Inferior parietal cortex (tissue), 1 donor: Measurements from ENCODE around the gene DAB2.
"Not testable (repeated sequence)": the region's sequence is repeated elsewhere in the genome, so short reads cannot be mapped to it uniquely, and the experiment has no call there.

Experiments used
- DNase-seq: peaks from one replicate; pipeline ENCODE4 v3.0.0-alpha.2; 2016; ENCODE audit errors: extremely low spot score

DAB2 gene

DNA sequence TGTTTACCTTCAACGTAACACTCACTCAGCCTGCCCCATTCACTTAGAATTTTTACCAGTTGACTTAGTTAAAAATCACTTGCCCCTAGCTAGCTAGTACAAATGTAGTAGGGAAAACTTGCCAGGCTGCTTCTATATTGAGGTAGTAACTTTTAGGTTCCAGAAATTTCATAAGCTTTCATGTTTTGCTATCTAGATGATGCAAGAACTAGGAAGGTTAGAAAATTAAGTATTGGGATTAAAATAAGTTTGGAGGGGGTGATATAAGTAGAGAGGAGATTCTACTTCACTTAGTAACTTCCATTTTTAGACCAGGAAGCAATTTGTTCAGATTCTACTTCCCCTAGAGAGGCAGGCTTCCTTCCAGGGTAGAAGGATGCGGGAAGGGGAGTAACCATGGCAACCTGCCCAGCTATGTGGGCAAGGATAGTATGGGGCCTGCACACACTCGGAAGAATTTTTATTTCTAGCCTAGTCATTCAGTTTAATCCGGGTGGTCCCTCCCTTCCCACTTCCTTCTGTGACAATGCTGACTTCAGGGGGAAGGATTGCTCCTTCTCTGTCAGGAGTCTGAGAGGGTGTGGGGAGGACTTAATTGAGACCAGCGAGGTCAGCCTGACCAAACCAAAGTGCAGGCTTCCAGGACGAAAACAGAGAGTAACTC lies 4.2 kb downstream of the DAB2 start:
- DNase-seq = no peak

DNA sequence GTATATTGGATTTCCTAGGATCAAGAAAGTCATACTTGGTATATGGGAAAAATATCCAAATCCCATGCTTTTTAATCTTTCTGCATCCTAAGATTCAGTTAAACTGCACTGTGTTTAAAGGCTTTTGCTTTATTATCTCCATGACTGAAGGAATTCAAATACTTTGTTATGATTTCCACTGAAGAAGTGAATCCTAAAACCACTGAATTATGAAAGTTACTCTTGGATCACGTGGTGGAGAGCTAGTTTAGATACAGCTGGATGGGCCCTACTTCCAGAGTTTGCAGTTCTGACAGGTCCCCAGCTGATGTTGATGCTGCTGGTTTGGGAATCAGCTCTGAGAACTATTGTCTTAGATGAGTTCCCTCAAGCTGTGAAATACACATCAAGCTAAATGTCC lies 5.0 kb downstream of the DAB2 start:
- DNase-seq = no peak

DNA sequence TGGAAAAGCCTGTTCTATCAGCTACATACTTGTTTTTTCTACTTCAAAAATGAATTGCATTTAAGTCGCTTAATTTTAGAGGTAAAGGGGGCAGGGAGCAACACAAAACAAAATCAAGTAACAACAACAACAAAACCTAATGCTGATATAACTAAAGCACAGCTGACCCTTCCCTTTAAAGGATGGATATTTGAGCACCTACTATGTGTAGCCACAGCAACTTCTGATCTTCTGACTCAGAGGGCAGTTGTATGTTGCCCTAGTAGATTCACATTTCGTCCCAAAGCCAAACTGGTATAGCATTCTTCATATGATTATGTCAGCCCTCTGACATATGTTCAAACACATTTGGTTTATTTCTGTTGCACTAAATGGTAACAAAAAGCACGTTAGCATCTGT lies 6.8 kb downstream of the DAB2 start:
- DNase-seq = no peak

DNA sequence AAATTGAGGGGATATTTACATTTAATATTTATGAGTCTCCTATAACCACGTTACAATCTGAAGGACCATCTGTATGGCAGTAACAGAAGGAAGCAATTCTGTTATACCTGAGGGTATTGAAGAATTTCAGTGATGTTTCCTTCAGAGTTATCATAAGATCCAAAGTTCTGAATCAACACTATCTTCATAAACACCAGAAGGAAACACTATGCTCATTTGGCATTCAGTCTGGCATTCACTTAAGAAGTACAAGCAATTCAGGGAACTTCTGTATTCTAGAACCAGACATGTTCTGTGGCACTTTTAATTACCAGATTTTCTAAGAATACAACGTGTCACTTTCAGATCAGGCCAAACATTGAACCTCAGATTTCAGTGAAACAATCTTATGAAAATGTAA lies 9.6 kb downstream of the DAB2 start:
- no peak for DNase-seq

DNA sequence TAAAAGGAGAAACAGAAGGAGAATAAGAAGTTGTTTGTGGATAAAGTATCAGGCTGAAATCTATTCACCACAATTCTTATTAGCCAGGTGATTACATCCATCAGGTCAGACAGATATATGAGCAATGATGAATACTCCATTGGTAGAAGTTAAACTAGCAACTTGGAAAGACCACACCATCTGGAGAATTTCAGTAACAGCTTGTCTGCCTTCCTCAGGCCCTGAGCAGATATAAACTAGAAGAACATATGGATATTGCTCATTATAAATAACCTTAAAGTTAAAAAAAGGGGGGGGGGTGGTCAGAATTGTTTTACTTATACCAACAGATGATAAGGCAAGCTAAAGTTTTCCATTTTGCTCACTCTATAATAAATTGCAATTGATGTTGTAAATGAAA lies 10.4 kb downstream of the DAB2 start:
- no peak for DNase-seq

DNA sequence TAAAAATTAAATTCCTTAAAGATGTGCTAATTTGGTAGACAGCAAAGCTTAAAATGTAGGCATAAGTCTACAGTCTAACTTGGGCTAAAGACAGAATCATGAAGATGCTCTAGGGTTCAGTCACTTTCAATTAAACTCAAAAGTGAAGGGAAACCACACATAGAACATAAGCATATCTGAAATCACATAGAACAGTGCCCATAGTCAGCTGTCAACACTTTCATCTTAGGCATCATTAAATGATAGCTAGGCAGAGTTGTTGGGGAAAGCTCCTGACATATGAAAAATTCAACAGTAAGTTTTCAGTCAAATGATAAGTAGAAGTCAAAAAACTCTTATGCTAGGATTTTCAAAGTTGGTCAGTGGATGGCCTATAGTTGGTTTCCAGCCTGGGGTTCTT lies 11.0 kb downstream of the DAB2 start:
- no peak for DNase-seq

DNA sequence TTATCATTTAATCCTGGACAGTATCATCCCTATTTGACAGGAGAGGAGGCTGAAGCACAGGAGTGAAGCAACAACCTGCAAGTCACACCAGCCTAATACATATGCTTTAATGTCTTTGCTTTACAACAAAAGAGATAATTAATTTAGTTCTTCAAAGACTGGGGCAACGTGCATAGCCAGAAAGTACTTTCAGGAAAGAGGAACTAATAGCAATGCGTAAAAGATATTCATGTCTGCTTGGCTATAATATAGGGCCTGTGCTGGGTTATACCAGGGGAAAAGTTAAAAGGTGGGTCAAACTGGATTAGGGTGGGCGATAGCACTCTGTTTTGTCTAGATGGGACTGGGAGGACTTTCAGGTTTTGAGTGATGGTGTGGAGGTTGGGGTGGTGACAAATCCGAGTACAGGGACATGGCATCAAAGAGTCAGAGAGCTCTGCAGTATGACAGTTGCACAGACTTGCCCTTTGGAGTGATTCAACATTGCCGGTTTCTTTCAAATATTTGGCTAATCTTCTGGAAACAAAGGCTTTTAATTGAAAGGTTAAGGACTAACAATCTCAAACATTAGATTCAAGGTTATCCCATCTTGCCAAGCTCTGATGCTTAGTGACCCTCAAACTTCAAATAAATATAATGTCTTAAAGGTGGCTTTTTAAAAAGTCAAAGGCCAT lies 11.9 kb downstream of the DAB2 start:
- DNase-seq = no peak

DNA sequence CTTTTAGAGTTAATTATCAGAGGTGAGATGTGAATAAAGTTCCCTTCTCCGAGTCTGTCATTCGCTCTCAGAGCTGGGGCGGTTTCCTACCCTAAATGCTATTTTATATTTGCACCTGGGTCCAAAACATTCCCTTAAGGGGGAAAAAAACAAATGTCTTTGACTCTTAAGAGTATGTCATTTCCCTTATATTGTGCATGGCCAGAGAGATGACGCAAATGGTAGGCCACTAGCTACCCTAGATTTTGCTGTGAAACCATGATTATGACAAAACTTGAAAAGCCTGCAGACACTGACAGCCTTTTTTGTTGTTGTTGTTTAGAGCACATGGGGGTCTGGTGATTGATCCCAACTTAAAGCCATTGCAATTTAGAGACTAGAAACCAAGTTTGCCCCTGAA lies 12.8 kb downstream of the DAB2 start:
- DNase-seq = no peak

DNA sequence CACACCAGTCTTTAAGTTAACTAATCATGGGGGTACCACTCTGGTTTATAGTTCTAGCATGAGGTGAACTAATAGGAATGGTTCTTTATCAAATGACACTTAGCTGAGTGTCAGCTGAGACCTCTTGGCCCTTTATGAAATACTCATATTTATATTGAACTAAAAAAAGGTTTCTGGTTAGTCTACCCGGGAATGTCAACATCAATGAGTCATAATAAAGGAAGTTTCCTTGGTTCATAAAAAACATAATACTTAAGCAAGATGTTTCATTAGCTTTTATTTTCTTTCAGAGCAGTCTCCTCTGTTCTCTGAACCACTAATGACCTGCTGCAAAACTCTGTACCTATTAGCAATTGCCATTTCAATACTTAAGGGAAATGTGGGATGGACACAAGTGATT lies 13.7 kb downstream of the DAB2 start:
- no peak for DNase-seq

DNA sequence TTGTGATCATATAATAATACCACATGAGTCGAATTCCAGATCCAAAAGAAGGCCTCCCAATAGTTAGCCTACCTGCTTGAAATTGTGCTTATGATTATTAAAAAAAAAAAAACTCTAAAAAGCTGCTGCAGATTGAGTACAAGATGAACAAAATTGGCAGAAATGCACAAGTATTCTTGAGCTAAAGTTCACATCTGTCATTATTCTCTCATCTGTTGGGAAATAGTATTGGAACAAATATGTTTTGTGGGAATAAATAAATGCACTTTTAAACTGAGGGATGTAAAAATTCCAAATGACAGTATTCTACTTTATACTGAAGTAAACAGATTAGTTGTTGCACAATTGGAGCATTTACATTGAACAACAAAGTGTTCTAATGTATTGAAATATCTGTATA lies 15.7 kb downstream of the DAB2 start:
- no peak for DNase-seq

DNA sequence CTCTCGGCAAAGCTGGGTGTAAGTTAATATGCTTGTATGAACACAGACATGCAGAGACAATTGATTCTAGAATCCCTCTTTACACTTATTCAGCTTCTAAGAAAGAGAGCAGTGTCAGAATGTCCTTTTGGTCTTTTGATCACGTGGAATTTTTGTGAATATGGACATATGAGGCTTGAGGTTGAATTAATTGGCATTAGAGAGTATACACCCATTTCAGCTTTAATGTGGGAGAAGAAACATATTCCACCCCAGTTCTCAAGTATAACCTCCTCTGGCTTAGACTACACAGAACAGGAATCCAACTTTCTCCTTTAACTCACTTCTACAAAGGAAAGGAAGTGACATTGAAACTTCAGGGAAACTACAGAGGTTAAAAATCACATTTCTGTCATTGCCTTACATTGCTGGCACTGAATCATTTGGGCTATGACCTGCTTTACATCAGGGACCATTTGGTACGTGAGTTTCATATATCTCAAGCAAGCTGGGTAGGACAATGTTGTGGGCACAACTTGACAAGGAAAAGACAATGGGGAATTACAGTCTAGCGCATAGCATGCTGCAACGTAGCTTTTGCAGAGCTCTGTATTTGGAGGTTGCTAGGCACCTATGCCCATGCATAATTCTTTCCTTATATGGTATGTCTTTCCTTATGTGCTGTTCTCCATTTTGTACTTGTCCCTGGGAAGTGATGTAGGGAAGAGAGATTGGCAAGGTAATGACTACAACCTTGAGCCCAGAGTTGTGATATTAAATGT lies 19.5 kb downstream of the DAB2 start:
- no peak for DNase-seq

DNA sequence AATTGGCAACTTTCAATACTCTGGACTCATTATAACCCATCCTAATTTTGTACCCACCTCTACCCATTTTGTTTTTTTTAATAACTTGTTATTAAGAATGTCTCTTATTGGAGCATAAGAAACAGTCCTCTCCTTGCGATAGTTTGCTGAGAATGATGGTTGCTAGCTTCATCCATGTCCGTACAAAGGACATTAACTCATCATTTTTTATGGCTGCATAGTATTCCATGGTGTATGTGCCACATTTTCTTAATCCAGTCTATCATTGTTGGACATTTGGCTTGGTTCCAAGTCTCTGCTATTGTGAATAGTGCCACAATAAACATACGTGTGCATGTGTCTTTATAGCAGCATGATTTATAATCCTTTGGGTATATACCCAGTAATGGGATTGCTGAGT lies 21.0 kb downstream of the DAB2 start:
- DNase-seq = not testable (repeated sequence)

DNA sequence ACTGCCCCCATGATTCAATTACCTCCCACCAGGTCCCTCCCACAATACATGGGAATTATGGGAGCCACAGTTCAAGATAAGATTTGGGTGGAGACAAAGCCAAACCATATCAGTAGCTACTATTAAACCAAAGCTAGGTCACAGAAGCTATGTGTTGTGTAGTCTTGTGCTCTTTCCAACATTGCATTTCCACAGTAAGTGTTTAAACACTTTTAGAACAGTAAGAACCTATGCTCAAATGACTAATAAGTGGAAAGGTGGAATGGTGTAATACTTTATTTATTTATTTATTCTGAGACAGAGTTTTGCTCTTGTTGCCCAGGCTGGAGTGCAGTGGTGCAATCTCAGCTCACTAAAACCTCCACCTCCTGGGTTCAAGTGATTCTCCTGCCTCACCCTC lies 22.6 kb downstream of the DAB2 start:
- DNase-seq = not testable (repeated sequence)

DNA sequence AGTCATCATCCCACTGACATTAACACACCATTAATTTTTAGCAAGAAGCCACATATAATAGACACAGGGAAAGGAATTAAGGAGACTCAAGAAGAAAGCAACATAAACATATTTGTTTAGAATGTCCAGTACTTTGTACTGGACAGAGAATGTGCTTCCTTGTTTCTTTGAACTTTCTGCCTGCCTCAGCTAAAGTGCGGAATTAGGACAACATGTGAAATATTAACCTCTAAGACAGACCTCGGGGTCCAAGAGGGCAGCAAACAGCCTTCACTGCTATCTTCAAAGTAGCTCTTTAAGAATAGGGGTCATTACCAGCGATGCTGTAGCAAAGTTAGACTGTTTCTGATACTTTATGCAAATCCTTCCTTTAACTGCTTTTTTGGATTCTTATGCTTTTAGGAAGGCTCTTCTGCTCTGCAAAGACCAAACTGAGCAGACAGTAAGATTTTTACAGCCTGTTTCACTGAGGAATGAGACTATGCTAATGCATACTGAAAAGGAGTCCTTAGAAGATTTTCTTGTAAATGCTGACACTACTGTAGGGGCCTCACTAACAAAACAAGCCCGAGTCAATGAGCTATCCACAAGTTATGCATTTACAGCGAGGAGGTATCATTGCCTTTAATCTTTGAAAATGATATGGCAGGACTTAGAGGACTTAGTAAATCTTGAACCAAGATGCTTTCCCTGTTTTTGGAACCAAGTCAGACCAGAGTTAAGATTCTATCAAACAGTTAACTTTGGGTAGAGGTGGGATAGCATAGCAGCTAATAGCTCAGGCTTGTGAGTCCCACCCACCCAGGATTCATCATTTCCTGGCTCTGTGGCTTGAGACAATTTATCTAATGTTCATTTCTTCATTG lies 23.8 kb downstream of the DAB2 start:
- DNase-seq = no peak

DNA sequence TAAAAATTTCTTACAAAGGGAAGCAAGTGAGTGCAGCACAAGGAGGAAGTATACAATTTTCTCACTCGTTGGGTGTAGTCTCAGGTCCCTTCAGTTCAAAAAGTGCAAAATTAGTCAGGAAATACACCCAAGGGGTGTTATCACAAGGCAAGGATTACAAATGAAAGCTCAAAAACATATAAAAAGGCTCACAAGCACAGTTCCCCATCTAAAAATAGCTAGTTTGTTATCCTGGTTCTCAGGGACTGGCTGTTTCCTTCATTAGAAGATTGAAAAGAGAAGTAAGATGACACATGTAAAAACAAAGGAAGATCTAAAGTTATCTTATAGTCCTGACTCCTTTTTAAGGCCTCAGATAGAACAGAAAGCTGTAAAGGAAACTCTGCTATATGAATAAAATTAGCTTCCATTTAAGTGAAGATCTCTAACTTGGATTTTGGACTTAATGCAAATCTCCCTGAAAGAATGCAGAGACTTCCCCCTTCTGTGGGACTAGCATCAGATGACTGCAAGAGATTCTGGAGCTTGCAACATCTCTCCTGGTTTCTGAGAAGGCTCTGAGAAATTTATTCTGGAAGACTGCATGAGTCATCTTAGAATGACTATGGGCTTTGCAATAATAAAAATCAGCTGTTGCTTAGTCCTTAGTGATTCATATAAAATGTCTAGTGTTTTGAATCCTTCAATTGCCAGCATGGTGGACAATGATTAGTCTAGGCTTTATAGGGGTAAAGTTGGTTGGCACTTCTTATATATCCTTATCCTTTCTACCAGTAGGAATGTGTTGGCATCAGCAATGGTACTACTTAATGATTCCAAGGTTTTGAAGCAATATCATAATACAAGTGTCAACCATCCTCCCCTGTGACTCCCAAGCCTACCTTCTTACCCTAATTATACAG lies 25.4 kb downstream of the DAB2 start:
- DNase-seq = peak; percentile 52

DNA sequence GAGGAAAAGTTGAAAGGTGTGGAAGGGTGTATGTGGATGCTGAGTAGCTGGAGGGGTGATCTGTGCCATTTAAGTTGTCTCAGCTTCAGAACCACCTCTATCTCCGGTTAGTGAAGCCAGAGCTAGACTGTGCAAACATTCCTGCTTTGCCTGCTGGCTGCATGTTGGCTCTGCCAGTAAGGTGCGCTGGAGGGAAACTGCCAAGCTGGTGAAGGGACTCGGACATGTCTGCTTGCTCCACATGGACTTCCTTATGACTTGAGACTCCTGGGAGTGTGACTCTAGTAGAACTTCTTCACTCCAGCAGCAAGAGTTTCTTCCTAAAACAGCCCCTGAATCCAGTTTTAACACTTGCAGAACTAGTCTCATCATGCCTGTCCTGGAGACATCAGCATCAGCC lies 27.9 kb downstream of the DAB2 start:
- DNase-seq = no peak

DNA sequence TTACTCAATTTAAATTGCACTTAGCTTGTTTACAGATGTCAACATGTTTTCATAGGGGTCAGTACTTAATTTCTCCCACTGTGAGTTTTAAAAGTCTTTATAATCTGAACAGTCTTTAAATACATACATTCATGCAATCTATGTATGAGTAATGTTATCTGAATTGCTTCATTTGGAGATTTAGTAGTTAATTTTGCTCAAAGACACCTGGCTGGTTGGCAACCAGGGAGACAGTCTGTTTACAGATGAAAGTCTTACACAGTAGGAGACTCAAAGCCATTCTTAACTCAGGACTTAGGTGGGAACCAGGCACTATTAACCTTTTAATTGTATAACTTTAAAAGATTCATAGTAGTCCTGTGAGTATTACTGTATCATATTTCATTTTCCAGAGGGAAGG lies 29.3 kb downstream of the DAB2 start:
- DNase-seq = no peak

DNA sequence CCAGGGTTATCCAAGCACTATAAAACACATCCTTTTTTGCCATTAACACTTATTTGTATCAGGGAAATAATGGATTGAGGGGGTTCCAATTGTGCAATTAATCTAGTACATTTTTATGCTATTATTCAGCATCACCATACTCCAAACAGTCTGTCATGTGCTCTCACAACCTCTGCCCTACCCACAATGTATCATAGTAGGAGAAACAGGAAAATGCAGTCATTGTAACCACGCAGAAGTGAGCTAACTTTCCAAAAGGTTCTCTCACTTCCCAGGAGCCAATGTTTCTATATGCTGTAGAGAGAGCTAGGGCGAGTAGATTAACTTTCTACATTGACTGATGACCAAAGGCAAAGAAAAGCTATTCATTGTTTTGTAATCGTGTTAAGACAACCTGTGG lies 29.8 kb downstream of the DAB2 start:
- no peak for DNase-seq

DNA sequence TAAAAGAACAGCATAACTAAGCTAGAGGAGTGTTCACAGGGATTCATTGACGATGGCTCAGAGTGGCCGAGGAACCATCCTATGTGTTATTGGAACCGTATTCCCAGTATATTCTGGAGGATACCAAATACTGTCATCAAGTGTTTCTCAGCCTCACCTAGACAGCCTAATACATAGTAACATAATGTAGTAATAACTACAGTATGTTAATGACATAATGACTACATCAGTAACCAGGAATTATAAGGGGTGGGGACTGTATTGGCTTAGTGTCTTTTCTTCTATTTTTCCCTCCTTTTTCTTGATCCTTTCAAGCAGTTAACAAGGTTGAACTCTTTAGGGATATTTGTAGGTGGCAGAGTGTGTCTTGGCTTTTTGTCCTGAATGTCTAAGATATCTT lies 33.8 kb downstream of the DAB2 start:
- no peak for DNase-seq

DNA sequence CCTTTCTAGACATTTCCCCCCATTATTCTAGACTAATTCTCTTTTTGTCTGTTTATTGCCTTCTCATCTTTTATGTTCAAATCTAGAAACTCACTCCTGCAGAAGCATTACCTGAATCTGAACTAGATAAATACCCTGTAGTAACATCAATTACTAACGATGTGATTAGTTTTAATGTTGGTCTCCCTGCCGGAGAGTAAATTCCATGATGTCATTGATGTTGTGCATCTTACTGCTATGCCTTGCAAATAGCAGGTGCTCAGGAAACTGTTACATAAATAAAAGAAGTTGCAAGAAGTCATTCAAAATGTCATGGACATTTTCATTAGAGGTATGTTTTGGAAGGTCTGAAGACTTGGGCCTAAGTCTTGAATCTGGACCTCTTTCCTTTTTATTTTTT lies 37.5 kb downstream of the DAB2 start:
- no peak for DNase-seq

DNA sequence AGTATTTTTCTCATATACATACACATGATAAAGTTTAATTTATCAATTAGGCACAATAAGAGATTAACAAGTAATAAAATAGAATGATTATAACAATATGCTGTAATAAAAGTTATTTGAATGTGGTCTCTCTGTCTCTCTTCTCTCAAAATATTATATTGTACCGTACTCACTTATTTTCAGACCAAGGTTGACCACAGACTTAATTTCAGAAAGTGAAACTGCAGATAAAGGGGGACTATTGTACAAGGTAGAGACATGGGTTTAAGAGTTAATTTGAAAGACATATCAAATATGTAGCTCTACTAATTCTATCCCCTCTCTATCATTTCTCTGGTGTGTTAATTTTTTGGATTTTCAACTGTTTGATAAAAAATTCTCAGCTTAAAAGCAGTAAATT lies 40.5 kb downstream of the DAB2 start:
- no peak for DNase-seq
